K562 (cell line): Measurements from ENCODE around the gene VPS26A. TPM values are rescaled to one million over a fixed set of nuclear protein-coding genes. Genes with fewer than 3 reads are reported as not detected.

Source experiments
- ASH1L ChIP-seq: fragments of 450-650 bp; IDR thresholded peaks from 2 replicates; pipeline ENCODE4 v1.6.1; 2018; ENCODE audit warnings: borderline replicate concordance, mild to moderate bottlenecking, low read depth; ENCODE audit not compliant: partially characterized antibody
- GABPB2 ChIP-seq: fragments of 250-450 bp; sonication (Bioruptor Pico); conservative IDR thresholded peaks from 2 replicates; pipeline ENCODE4 v1.5.1; 2021; ENCODE audit warnings: mild to moderate bottlenecking
- polyA plus RNA-seq, 8 experiments: library from polyadenylated mRNA; depleted of rRNA in 4 of 8; stranded (reverse) in 5 of 8; unstranded in 3 of 8; fragments of >200 nt; fragmentation: Nextera tagmentation in 2 of 8; fragmentation: Illumina TruSeq in 1 of 8; extraction: Ambion mirVana in 2 of 8; extraction: Trizol in 1 of 8; gene quantifications; 2 replicates each; pipeline versions ENCODE4 v1.2.1 to v1.2.3, GENCODE V29; 2011 to 2014; ENCODE audit warnings: inconsistent platforms in 1 of 8, missing spikeins in 1 of 8
- total RNA-seq, 7 experiments: library from RNA; depleted of rRNA in 6 of 7; stranded (reverse); fragments of >200 nt in 6 of 7; fragmentation: Illumina TruSeq in 2 of 7; extraction: Trizol in 2 of 7; gene quantifications; 2 replicates each; pipeline versions ENCODE4 v1.2.1 to v1.2.3, GENCODE V29; 2011 to 2021; ENCODE audit warnings: low replicate concordance in 1 of 7
- TF ChIP-seq, protein P1 (sequence below), 2 experiments: fragments of 450-650 bp; IDR thresholded peaks; 2 replicates each; pipeline ENCODE4 v1.6.1; 2016; ENCODE audit warnings: mild to moderate bottlenecking in 2 of 2, borderline replicate concordance in 1 of 2, low read depth in 1 of 2, moderate library complexity in 1 of 2

The VPS26A gene
- total and polyA plus RNA-seq, 9 of the 15 experiments (the other 6 are each of a cell fraction or from before 2014, with no cell fraction given): 47.1 to 137 (median 69.3) TPM

DNA sequence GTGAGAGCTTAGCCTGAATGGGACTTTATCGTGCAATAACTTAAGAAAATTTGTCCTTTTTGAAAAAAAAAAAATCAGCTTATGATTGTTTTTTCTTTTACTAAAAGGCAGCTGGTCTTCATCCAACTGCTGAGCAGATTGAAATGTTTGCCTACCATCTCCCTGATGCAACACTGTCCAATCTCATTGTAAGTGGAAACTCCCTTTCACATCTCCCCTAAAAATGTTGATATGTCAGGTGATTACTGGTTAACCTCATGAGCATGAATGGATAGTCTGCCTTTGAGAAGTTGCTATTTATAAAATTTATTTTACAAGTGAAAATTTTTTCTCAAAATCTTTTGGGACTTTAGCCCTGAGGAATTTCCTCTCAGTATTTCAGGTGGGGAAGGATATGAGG is 78.4 kb downstream of the VPS26A start (continued):
- TF ChIP-seq, protein P1, sequence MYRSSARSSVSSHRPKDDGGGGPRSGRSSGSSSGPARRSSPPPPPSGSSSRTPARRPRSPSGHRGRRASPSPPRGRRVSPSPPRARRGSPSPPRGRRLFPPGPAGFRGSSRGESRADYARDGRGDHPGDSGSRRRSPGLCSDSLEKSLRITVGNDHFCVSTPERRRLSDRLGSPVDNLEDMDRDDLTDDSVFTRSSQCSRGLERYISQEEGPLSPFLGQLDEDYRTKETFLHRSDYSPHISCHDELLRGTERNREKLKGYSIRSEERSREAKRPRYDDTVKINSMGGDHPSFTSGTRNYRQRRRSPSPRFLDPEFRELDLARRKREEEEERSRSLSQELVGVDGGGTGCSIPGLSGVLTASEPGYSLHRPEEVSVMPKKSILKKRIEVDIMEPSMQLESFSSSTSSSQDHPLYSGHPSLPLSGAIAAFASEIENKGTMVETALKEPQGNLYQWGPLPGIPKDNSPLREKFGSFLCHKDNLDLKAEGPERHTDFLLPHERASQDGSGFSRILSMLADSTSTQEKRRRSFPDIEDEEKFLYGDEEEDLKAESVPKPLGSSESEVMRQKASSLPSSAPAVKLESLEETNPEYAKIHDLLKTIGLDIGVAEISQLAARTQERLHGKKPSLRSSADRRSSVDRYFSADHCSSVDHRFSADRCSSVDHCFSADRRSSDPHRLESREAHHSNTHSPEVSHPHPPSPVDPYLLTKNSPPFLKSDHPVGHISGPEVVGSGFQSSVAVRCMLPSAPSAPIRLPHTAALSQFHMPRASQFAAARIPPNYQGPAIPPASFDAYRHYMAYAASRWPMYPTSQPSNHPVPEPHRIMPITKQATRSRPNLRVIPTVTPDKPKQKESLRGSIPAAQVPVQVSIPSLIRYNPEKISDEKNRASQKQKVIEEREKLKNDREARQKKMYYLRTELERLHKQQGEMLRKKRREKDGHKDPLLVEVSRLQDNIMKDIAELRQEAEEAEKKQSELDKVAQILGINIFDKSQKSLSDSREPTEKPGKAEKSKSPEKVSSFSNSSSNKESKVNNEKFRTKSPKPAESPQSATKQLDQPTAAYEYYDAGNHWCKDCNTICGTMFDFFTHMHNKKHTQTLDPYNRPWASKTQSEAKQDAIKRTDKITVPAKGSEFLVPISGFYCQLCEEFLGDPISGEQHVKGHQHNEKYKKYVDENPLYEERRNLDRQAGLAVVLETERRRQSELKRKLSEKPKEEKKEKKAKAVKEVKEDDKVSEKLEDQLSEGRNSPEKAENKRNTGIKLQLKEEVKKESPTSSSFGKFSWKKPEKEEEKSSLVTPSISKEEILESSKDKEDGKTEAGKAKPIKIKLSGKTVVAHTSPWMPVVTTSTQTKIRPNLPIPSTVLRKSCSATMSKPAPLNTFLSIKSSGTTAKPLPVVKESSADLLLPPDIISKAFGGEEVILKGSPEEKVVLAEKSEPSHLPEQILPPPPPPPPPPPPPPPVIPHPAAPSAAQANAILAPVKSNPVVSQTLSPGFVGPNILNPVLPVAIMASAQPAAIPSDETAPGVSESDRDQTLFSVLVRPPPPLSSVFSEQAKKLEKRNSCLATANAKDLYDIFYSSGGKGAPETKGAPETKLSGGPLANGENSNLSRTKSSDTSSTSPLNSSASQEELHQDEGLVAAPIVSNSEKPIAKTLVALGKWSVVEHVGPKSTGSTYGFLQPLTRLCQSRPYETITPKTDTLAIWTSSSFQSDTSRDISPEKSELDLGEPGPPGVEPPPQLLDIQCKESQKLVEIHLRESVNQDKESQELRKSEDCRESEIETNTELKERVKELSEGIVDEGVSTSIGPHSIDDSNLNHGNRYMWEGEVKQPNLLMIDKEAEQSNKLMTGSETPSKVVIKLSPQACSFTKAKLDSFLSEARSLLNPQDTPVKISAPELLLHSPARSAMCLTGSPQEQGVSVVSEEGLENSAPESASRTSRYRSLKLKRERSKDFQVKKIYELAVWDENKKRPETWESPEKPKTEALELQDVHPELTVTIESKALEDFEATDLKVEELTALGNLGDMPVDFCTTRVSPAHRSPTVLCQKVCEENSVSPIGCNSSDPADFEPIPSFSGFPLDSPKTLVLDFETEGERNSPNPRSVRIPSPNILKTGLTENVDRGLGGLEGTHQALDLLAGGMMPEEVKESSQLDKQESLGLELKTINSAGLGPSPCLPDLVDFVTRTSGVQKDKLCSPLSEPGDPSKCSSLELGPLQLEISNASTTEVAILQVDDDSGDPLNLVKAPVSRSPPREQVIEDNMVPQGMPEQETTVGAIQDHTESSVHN (IDR thresholded peaks at IDR 0.05; ENCODE audit: borderline replicate concordance in 1 of 2, low read depth in 1 of 2): no peak
- TF ChIP-seq ASH1L (no peak), GABPB2 (CRISPR knock-in tag) (no peak)
